SU-DHL-6 (cell line): ENCODE measurements around the gene ANK3.

Experiments
- H2AFZ ChIP-seq: fragments of 200-600 bp; sonication (generic); 2 replicates; pipeline ENCODE4 v1.6.1; 2014; ENCODE audit warnings: low read depth, mild to moderate bottlenecking, moderate library complexity, mixed read lengths, antibody characterized with exemption, low read length; ENCODE audit not compliant: severe bottlenecking
- H3F3A ChIP-seq: fragments of 200-600 bp; shearing (Covaris generic); 2 replicates; pipeline ENCODE4 v1.6.0; 2016; ENCODE audit warnings: antibody characterized with exemption, mild to moderate bottlenecking; ENCODE audit not compliant: insufficient read depth
- H3K27ac ChIP-seq: fragments of 200-600 bp; sonication (generic); 2 replicates; pipeline ENCODE4 v1.5.1; 2016; ENCODE audit warnings: low read depth, mild to moderate bottlenecking, low read length, moderate library complexity, mixed read lengths
- H3K27me3 ChIP-seq: fragments of 200-600 bp; sonication (generic), shearing (Covaris generic); 2 replicates; pipeline ENCODE4 v1.6.0; 2014; ENCODE audit warnings: mild to moderate bottlenecking, low read length
- H3K36me3 ChIP-seq: fragments of 200-600 bp; sonication (generic); 2 replicates; pipeline ENCODE4 v1.6.1; 2014; ENCODE audit warnings: mild to moderate bottlenecking, low read length, mixed read lengths
- H3K4me2 ChIP-seq: fragments of 300-600, 200-600 bp; shearing (Covaris generic), sonication (generic); 2 replicates; pipeline ENCODE4 v1.6.0; 2014; ENCODE audit warnings: low read length, low read depth, mild to moderate bottlenecking; ENCODE audit not compliant: poor library complexity, severe bottlenecking
- H3K4me3 ChIP-seq: fragments of 200-600 bp; sonication (generic); 2 replicates; pipeline ENCODE4 v1.5.1; 2014; ENCODE audit warnings: antibody characterized with exemption, low read length, mild to moderate bottlenecking, mixed read lengths; ENCODE audit not compliant: insufficient read depth, poor library complexity, severe bottlenecking
- H3K79me2 ChIP-seq: fragments of 200-600 bp; sonication (generic); 2 replicates; pipeline ENCODE4 v1.6.1; 2014; ENCODE audit warnings: mild to moderate bottlenecking, low read length, moderate library complexity; ENCODE audit not compliant: insufficient read depth
- H3K9ac ChIP-seq: fragments of 200-600 bp; sonication (generic); 2 replicates; pipeline ENCODE4 v1.7.0; 2014; ENCODE audit warnings: mild to moderate bottlenecking, low read length
- H3K9me2 ChIP-seq: fragments of 200-600 bp; sonication (generic); replicated peaks from 2 replicates; pipeline ENCODE4 v1.6.1; 2014; ENCODE audit warnings: low read length; ENCODE audit not compliant: insufficient read depth
- H3K9me3 ChIP-seq: fragments of 200-600 bp; sonication (generic); 2 replicates; pipeline ENCODE4 v1.6.1; 2014; ENCODE audit warnings: low read length, mixed read lengths; ENCODE audit not compliant: insufficient read depth
- H4K20me1 ChIP-seq: fragments of 200-600 bp; sonication (generic); 2 replicates; pipeline ENCODE4 v1.6.1; 2014; ENCODE audit warnings: low read depth, mild to moderate bottlenecking, antibody characterized with exemption, low read length, moderate library complexity, mixed read lengths
- CTCF ChIP-seq: fragments of 200-600 bp; sonication (generic); IDR thresholded peaks from one replicate; pipeline ENCODE4 v1.5.1; 2017; ENCODE audit warnings: antibody characterized with exemption, mild to moderate bottlenecking, low read length, moderate library complexity; ENCODE audit not compliant: insufficient read depth, poor library complexity, severe bottlenecking
- EZH2phosphoT487 ChIP-seq: fragments of 200-600 bp; sonication (generic), shearing (Covaris generic); conservative IDR thresholded peaks from 2 replicates; pipeline ENCODE4 v1.6.1; 2018; ENCODE audit warnings: mild to moderate bottlenecking, antibody characterized with exemption, low read length, moderate library complexity, mixed read lengths

Gene ANK3

GRCh38 chr10:60422809-60423208, 33.1 kb upstream of the ANK3 start:
- no peaks in the 10 kb centered on the region for H4K20me1 ChIP-seq
- no peak overlapping the region for H3K4me3 ChIP-seq
- no peak overlapping the region for H3K9ac ChIP-seq
- H3K27ac ChIP-seq, result no peak overlapping the region
- no peaks in the 10 kb centered on the region for H3K9me3 ChIP-seq
- H2AFZ ChIP-seq, result no peak overlapping the region
- no peak for TF ChIP-seq CTCF
- no peak for TF ChIP-seq EZH2phosphoT487
- no peak overlapping the region for H3K4me2 ChIP-seq
- no peaks in the 10 kb centered on the region for H3F3A ChIP-seq
- no peaks in the 10 kb centered on the region for H3K27me3 ChIP-seq
- H3K36me3 ChIP-seq, result no peaks in the 10 kb centered on the region
- H3K9me2 ChIP-seq, result no peaks in the 10 kb centered on the region
- no peaks in the 10 kb centered on the region for H3K79me2 ChIP-seq

DNA sequence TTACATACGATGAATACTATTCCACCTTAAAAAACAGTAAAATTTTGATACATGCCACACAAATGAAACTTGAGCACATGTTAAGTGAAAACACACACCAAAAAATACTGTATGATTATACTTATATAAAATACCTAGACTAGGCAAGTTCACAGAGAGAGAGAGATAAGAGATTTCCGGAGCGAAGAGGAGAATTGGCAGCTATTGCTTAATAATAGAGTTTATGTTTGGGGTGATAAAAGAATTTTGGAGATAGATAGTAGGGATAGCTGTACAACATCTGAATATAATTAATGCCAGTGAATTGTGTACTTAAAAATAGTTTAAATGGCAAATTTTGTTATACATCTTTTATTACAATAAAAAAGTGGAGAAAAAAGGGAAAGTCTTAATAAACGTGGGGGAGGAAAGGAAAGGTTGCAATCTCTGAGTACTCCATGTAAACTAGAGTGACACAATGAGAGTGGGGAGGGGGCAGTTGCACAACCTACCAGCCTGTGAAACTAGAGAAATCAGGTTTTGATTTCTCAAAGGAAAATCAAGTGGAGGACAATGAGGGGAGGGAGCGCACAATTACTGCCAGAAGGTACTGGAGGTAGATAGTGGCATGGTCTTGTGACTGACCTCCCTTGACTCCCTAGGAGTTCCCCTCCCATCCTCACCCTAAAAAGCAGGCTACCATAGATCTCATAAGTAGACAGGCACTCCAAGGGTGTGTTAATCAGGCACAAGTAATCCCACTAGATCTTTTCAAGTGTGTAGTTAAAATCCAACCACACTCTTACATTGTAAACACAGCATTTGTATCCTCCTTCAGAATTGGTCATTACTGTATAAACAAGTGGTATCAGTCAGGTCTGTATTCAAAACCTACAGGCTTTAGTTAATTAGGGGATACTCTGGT, 31.6 kb upstream of the ANK3 start:
- H3F3A ChIP-seq, result no peaks in the 10 kb centered on the region
- no peaks in the 10 kb centered on the region for H3K36me3 ChIP-seq
- no peak overlapping the region for H3K4me3 ChIP-seq
- H2AFZ ChIP-seq, result no peak overlapping the region
- no peaks in the 10 kb centered on the region for H3K27me3 ChIP-seq
- H3K4me2 ChIP-seq, result no peak overlapping the region
- no peaks in the 10 kb centered on the region for H3K9me3 ChIP-seq
- H3K9ac ChIP-seq, result no peak overlapping the region
- no peaks in the 10 kb centered on the region for H3K9me2 ChIP-seq
- no peak for TF ChIP-seq CTCF
- TF ChIP-seq EZH2phosphoT487, result no peak
- no peaks in the 10 kb centered on the region for H3K79me2 ChIP-seq
- no peak overlapping the region for H3K27ac ChIP-seq
- H4K20me1 ChIP-seq, result no peaks in the 10 kb centered on the region

DNA sequence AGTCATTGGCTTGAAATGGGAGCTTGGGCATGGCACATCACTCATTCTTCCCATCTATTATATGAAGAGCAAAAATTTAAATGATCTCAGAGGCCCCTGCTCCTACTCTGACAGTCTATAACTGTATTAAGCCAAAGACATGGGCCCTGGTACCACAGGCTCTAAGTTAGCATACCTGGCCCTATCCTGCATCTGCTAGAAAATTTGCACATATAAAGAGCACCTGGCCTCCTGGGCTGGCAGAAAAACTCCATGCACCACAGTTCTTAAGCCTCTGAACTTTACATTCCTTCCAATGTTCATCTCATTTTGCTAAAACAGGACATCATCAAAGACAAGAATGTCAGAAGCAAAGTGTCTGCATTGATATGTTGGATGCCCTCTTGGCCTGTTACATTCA, 29.6 kb upstream of the ANK3 start:
- TF ChIP-seq EZH2phosphoT487 (no peak), CTCF (no peak)
- H4K20me1 ChIP-seq, result no peaks in the 10 kb centered on the region

More for the DNA sequence above, 29.6 kb upstream of the ANK3 start:
- no peak overlapping the region for H3K4me3 ChIP-seq
- no peak overlapping the region for H3K9ac ChIP-seq
- no peak overlapping the region for H3K4me2 ChIP-seq
- no peak overlapping the region for H3K27ac ChIP-seq
- H3K9me2 ChIP-seq, result no peaks in the 10 kb centered on the region
- no peaks in the 10 kb centered on the region for H3F3A ChIP-seq
- H3K9me3 ChIP-seq, result no peaks in the 10 kb centered on the region
- no peaks in the 10 kb centered on the region for H3K27me3 ChIP-seq
- no peaks in the 10 kb centered on the region for H3K79me2 ChIP-seq
- H3K36me3 ChIP-seq, result no peaks in the 10 kb centered on the region
- H2AFZ ChIP-seq, result peak overlapping the region; percentile 9
